Measurements from ENCODE around the gene COL25A1.

The COL25A1 gene

GRCh38 chr4:109302361-109303139, at the start of gene COL25A1:
TSS of gene COL25A1 (minus strand) at chr4:109302658.
- peak; percentile 44 for DNase-seq (ENCODE audit: low spot score)

GRCh38 chr4:109350121-109350520, 47.7 kb upstream of the COL25A1 start:
- DNase-seq (ENCODE audit: low spot score) = no peak

GRCh38 chr4:109334129-109335105, 32.0 kb upstream of the COL25A1 start:
- DNase-seq (ENCODE audit: low spot score) = no peak

- no peak for DNase-seq (ENCODE audit: low spot score)
Measured at GRCh38 chr4:109332926-109333464, 30.5 kb upstream of the COL25A1 start.

GRCh38 chr4:109327641-109328040, 25.2 kb upstream of the COL25A1 start:
- DNase-seq (ENCODE audit: low spot score) = no peak

GRCh38 chr4:109325698-109326097, 23.2 kb upstream of the COL25A1 start:
- DNase-seq (ENCODE audit: low spot score) = no peak

GRCh38 chr4:109323348-109323747, 20.9 kb upstream of the COL25A1 start:
- DNase-seq (ENCODE audit: low spot score) = no peak

- DNase-seq (ENCODE audit: low spot score) = no peak
Measured at GRCh38 chr4:109321232-109321631, 18.8 kb upstream of the COL25A1 start.

- no peak for DNase-seq (ENCODE audit: low spot score)
Measured at GRCh38 chr4:109319684-109320083, 17.2 kb upstream of the COL25A1 start.

GRCh38 chr4:109319156-109319555, 16.7 kb upstream of the COL25A1 start:
- DNase-seq (ENCODE audit: low spot score) = no peak

GRCh38 chr4:109315818-109316217, 13.4 kb upstream of the COL25A1 start:
- DNase-seq (ENCODE audit: low spot score) = no peak

- DNase-seq (ENCODE audit: low spot score) = no peak
Measured at GRCh38 chr4:109315341-109315740, 12.9 kb upstream of the COL25A1 start.

- DNase-seq (ENCODE audit: low spot score) = no peak
Measured at GRCh38 chr4:109313168-109314133, 11.0 kb upstream of the COL25A1 start.

GRCh38 chr4:109303140-109303496, 660 bp upstream of the COL25A1 start:
- DNase-seq (ENCODE audit: low spot score) = no peak

- no peak for DNase-seq (ENCODE audit: low spot score)
Measured at GRCh38 chr4:109301651-109302360, 652 bp downstream of the COL25A1 start.

- DNase-seq (ENCODE audit: low spot score) = no peak
Measured at GRCh38 chr4:109298279-109299010, 4.0 kb downstream of the COL25A1 start.

- DNase-seq (ENCODE audit: low spot score) = no peak
Measured at GRCh38 chr4:109296527-109296926, 5.9 kb downstream of the COL25A1 start.

GRCh38 chr4:109295081-109295480, 7.4 kb downstream of the COL25A1 start:
- DNase-seq (ENCODE audit: low spot score) = no peak

- DNase-seq (ENCODE audit: low spot score) = no peak
Measured at GRCh38 chr4:109294468-109295020, 7.9 kb downstream of the COL25A1 start.

- no peak for DNase-seq (ENCODE audit: low spot score)
Measured at GRCh38 chr4:109294006-109294405, 8.5 kb downstream of the COL25A1 start.

All from putamen (tissue), 1 donor.